A673 (cell line): ENCODE measurements around the gene PWWP2B. TPM values are rescaled to one million over a fixed set of nuclear protein-coding genes. Genes with fewer than 3 reads are reported as not detected.

ENCODE experiments used
- BruUV-seq: library from RNA; stranded (reverse); fragments of 400-500 nt; replicated peaks from 2 replicates; lab custom pipeline; 2021; lab: Mats Ljungman, UMichigan
- CTCF ChIA-PET: fragments of 300-600 bp; sonication (Branson Sonifier 250); formaldehyde crosslinking; loops from one replicate; lab custom pipeline; 2022; ENCODE audit warnings: antibody characterized with exemption; lab: Charles Lee
- POLR2A ChIA-PET: fragments of 300-600 bp; sonication (Branson Sonifier 250); formaldehyde crosslinking; loops from one replicate; lab custom pipeline; 2022; ENCODE audit warnings: antibody characterized with exemption; ENCODE audit not compliant: low non-redundant PET; lab: Charles Lee
- DNase-seq: peaks from one replicate; pipeline ENCODE4 v3.0.0-alpha.2; 2015; ENCODE audit warnings: low spot score
- H3K27ac ChIP-seq: fragments of 200-600 bp; sonication (generic); 2 replicates; pipeline ENCODE4 v1.5.1; 2016; ENCODE audit warnings: mixed run types, low read depth, mild to moderate bottlenecking, mixed read lengths, antibody characterized with exemption, low read length; ENCODE audit not compliant: poor library complexity, severe bottlenecking
- H3K27me3 ChIP-seq: fragments of 200-600 bp; sonication (generic); replicated peaks from 2 replicates; pipeline ENCODE4 v1.6.1; 2017; ENCODE audit warnings: mixed run types, low read depth, mild to moderate bottlenecking, mixed read lengths, antibody characterized with exemption, low read length; ENCODE audit not compliant: insufficient read depth, poor library complexity
- H3K36me3 ChIP-seq: fragments of 200-600 bp; sonication (generic); 2 replicates; pipeline ENCODE4 v1.6.1; 2016; ENCODE audit warnings: mixed run types, mild to moderate bottlenecking, mixed read lengths, antibody characterized with exemption, low read length; ENCODE audit not compliant: insufficient read depth, poor library complexity, severe bottlenecking
- H3K4me1 ChIP-seq: fragments of 200-600 bp; sonication (generic); 2 replicates; pipeline ENCODE4 v1.6.1; 2017; ENCODE audit warnings: mixed run types, mild to moderate bottlenecking, mixed read lengths, antibody characterized with exemption, low read length; ENCODE audit not compliant: insufficient read depth, poor library complexity, severe bottlenecking
- H3K4me3 ChIP-seq: fragments of 200-600 bp; sonication (generic); 2 replicates; pipeline ENCODE4 v1.5.1; 2016; ENCODE audit warnings: low read depth, mixed run types, mild to moderate bottlenecking, mixed read lengths, low read length; ENCODE audit not compliant: poor library complexity, severe bottlenecking
- H3K9me3 ChIP-seq: fragments of 200-600 bp; sonication (generic); 2 replicates; pipeline ENCODE4 v1.6.1; 2016; ENCODE audit warnings: mixed run types, low read depth, mild to moderate bottlenecking, mixed read lengths, antibody characterized with exemption, low read length; ENCODE audit not compliant: poor library complexity, severe bottlenecking
- EZH2 ChIP-seq: fragments of 200-600 bp; sonication (generic); IDR thresholded peaks from 2 replicates; pipeline ENCODE4 v1.6.1; 2017; ENCODE audit warnings: borderline replicate concordance, low read depth, mild to moderate bottlenecking, mixed read lengths, antibody characterized with exemption, low read length; ENCODE audit not compliant: poor library complexity, severe bottlenecking
- intact Hi-C: fragments of 100-400 bp; cut with micrococcal nuclease; formaldehyde crosslinking; loops from one replicate; pipeline ENCODE4 v1.10.0; 2022; ENCODE audit not compliant: unreplicated experiment
- total RNA-seq: library from RNA; stranded (reverse); gene quantifications from 2 replicates; pipeline ENCODE4 v1.2.3, GENCODE V29; 2021
- TF ChIP-seq, protein P1 (sequence below): fragments of 300-800, 200-600 bp; sonication (generic); conservative IDR thresholded peaks from 2 replicates; pipeline ENCODE4 v1.5.1; 2017; ENCODE audit warnings: low read depth, mild to moderate bottlenecking, antibody characterized with exemption, low read length, moderate library complexity, mixed read lengths

PWWP2B gene
- total RNA-seq, 1 experiment from 2014 or later: 18.6 TPM

DNA sequence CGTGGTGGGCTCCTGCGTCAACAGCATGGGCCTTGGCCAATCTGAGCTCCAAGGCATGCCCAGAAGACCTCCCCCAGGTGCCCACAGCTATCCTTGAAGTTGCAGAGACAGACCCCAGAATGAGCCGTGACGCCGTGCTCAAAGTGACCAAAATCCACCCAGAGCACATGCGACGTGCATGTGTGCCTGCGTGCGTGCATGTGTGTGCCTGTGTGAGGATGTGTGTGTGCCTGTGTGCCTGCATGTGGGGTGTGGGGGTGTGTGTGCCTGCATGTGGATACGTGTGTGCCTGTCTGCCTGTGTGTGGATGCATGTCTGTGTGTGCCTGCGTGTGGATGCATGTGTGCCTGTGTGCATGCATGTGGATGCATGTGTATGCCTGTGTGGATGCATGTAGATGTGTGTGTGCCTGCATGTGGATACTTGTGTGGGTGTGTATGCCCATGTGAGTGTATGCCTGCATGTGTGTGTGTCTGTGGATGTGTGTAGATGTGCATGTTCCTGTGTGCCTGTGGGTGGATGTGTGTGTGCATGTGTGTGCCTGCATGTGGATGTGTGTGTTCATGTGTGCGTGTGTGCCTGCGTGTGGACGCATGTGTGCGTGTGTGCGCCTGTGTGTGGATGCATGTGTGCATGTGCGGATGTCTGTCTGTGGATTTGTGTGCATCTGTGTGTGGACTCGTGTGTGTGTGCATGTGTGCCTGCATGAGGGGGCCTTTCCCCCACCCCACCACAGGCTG is 42.6 kb downstream of the PWWP2B start:
- TF ChIP-seq, protein P1, sequence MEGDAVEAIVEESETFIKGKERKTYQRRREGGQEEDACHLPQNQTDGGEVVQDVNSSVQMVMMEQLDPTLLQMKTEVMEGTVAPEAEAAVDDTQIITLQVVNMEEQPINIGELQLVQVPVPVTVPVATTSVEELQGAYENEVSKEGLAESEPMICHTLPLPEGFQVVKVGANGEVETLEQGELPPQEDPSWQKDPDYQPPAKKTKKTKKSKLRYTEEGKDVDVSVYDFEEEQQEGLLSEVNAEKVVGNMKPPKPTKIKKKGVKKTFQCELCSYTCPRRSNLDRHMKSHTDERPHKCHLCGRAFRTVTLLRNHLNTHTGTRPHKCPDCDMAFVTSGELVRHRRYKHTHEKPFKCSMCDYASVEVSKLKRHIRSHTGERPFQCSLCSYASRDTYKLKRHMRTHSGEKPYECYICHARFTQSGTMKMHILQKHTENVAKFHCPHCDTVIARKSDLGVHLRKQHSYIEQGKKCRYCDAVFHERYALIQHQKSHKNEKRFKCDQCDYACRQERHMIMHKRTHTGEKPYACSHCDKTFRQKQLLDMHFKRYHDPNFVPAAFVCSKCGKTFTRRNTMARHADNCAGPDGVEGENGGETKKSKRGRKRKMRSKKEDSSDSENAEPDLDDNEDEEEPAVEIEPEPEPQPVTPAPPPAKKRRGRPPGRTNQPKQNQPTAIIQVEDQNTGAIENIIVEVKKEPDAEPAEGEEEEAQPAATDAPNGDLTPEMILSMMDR: no peak
- TF ChIP-seq EZH2: no peak
- no peaks in the 10 kb centered on the region for H3K9me3 ChIP-seq
- intact Hi-C loops: no loop called here
- ChIA-PET POLR2A (no interaction called here), CTCF (no interaction called here)
- H3K27me3 ChIP-seq: no peaks in the 10 kb centered on the region
- H3K4me3 ChIP-seq: no peak overlapping the region
- peaks cover 5% of the 10 kb centered on the region for H3K4me1 ChIP-seq
- no peak overlapping the region for H3K27ac ChIP-seq
- DNase-seq: no peak
- no TSS peak for BruUV-seq
- H3K36me3 ChIP-seq: no peaks in the 10 kb centered on the region

DNA sequence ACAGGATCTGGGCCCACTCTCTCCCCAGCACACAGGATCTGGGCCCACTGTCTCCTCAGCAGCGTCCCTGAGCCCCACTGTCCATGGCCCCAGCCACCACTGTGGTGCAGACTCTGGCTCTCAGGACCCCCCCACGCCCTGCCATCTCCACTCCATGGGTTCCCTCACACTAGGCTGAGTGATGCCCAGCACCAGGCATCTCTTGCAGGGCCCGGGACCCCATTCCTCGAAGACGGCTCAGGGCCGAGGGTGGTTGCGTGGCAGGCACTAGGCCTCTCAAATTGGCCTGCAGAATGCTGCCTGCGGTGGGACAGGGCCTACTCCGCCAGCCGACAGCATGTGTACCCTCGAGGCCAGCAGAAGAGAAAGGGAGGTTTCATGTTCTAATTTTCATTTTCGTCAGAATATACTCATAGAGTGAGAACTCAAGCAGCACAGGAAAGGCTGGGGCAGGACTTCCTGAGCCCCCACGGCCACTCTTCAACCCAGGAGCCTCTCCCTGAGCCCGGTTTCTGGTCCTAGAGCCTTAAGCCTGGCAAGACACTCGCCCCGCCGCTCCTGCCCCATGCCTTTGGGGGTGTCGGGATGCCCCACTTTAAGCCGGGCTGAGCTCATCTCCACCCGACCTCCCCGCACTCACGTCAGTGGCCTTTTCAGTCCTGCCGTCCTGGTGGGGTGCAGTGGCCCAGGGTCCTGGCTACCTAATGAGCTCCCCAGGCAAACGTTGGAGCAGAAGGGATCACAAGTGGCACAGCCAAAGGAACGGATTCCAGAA is 44.0 kb downstream of the PWWP2B start:
- no peak for DNase-seq
- BruUV-seq: no TSS peak
- no peaks in the 10 kb centered on the region for H3K36me3 ChIP-seq
- ChIA-PET CTCF (no interaction called here), POLR2A (no interaction called here)
- H3K27ac ChIP-seq: peak overlapping the region; percentile 35
- no peaks in the 10 kb centered on the region for H3K9me3 ChIP-seq
- TF ChIP-seq, protein P1: no peak
- no peak for TF ChIP-seq EZH2
- intact Hi-C loops: no loop called here
- no peak overlapping the region for H3K4me3 ChIP-seq
- H3K27me3 ChIP-seq: no peaks in the 10 kb centered on the region
- peaks cover 19% of the 10 kb centered on the region for H3K4me1 ChIP-seq

DNA sequence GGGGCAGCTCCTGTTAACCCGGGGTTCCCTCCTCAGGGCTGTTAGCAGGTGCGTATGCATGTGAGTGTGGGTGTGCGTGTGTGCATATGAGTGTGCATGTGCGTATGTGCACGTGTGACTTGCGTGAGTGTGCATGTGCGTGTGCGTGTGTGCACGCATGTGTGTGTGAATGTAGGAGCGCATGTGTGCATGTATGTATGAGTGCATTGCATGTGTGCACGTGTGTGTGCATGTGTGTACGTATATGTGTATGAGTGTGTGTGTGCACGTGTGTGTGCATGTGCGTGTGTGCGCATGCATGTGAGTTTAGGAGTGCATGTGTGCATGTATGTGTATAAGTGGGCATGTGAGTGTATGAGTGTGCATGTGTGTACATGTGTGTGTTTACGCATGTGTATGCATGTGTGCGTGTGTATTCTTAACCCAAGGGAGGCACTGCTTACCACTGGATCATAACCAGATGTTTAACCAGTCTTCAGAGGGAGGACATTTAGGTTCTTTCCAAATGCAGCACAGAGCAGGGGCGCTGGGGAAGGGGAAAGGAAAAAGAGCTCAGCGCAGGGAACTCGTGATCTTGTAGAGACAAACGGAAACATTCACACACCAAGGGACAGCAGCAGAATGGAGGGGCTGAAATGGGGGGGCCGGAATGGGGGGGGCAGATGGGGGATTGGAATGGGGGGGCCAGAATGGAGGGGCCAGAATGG is 45.0 kb downstream of the PWWP2B start:
- DNase-seq: no peak
- H3K27ac ChIP-seq: no peak overlapping the region
- H3K4me3 ChIP-seq: no peak overlapping the region
- TF ChIP-seq, protein P1: no peak
- TF ChIP-seq EZH2: no peak
- intact Hi-C loops: no loop called here
- peaks cover 29% of the 10 kb centered on the region for H3K4me1 ChIP-seq
- no peaks in the 10 kb centered on the region for H3K36me3 ChIP-seq
- POLR2A ChIA-PET: no interaction called here
- no peaks in the 10 kb centered on the region for H3K27me3 ChIP-seq
- CTCF ChIA-PET: no interaction called here
- no TSS peak for BruUV-seq
- no peaks in the 10 kb centered on the region for H3K9me3 ChIP-seq
